Testis (tissue), 2 donors: ENCODE measurements around the gene CD300LD.

Experiments used
- POLR2A ChIP-seq: fragments of 450-650 bp; IDR thresholded peaks from one replicate; pipeline ENCODE4 v1.6.1; 2017; ENCODE audit warnings: antibody characterized with exemption, mild to moderate bottlenecking, moderate library complexity
- TF ChIP-seq, protein P1 (sequence below), 3 experiments: fragments of 450-650 bp in 2 of 3; fragments of 200-600 bp in 1 of 3; sonication (generic) in 1 of 3; IDR thresholded peaks; one replicate each; pipeline ENCODE4 v1.5.1; 2016 to 2019; ENCODE audit warnings: antibody characterized with exemption in 3 of 3, mild to moderate bottlenecking in 2 of 3, moderate library complexity in 1 of 3

DNA sequence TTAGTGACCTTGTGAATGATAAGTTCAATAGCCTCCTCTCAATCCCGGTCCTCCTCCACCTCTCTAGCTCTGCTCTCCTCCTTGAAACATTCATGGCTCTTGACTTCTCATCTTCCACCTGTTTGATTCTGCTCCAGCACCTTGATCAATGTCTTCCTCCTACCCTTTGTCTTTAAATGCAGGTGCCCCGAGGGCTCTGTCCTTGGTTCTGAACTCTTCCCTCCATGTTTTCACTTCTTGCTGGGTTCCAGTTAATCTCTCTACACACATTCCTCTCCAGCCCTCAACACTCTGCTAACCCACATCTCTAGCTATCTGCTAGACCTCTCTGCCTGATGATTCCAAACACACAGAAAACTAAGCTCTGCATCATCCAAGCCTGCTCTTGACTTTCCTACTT, 18.0 kb upstream of the CD300LD start:
- TF ChIP-seq, protein P1, sequence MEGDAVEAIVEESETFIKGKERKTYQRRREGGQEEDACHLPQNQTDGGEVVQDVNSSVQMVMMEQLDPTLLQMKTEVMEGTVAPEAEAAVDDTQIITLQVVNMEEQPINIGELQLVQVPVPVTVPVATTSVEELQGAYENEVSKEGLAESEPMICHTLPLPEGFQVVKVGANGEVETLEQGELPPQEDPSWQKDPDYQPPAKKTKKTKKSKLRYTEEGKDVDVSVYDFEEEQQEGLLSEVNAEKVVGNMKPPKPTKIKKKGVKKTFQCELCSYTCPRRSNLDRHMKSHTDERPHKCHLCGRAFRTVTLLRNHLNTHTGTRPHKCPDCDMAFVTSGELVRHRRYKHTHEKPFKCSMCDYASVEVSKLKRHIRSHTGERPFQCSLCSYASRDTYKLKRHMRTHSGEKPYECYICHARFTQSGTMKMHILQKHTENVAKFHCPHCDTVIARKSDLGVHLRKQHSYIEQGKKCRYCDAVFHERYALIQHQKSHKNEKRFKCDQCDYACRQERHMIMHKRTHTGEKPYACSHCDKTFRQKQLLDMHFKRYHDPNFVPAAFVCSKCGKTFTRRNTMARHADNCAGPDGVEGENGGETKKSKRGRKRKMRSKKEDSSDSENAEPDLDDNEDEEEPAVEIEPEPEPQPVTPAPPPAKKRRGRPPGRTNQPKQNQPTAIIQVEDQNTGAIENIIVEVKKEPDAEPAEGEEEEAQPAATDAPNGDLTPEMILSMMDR (IDR thresholded peaks at IDR 0.05), result no peak
- no peak for TF ChIP-seq POLR2A
